K562 (cell line): ENCODE measurements around the gene UNC119. TPM values are rescaled to one million over a fixed set of nuclear protein-coding genes. Genes with fewer than 3 reads are reported as not detected.
A peak's percentile ranks its signal among the peaks of the same experiment; 100 is the strongest.

Source experiments
- CHD7 ChIP-seq: fragments of 200-600 bp; sonication (generic); IDR thresholded peaks from one replicate; pipeline ENCODE4 v1.6.1; 2012; ENCODE audit warnings: mild to moderate bottlenecking, low read depth, low read length, inconsistent platforms
- DLX4 ChIP-seq: fragments of 250-450 bp; sonication (Bioruptor Pico); IDR thresholded peaks from 2 replicates; pipeline ENCODE4 v1.6.1; 2021; ENCODE audit warnings: mild to moderate bottlenecking
- ELF1 ChIP-seq: fragments of 200-800 bp; sonication (Bioruptor generic); IDR thresholded peaks from 2 replicates; pipeline ENCODE4 v1.6.1; 2016; ENCODE audit warnings: missing genetic modification characterization, missing compliant biosample characterization
- HCFC1 ChIP-seq: IDR thresholded peaks from 2 replicates; pipeline ENCODE4 v1.6.1; 2012; ENCODE audit warnings: low read depth, low read length, improper control_type of control experiment
- RERE ChIP-seq: sonication (generic); formaldehyde crosslinking; IDR thresholded peaks from 2 replicates; pipeline ENCODE4 v1.8.0; 2023; ENCODE audit warnings: missing genetic modification reagents, mild to moderate bottlenecking, borderline replicate concordance
- ZBTB2 ChIP-seq: fragments of 450-650 bp; IDR thresholded peaks from 2 replicates; pipeline ENCODE4 v1.6.1; 2016; ENCODE audit warnings: antibody characterized with exemption
- ZNF347 ChIP-seq: fragments of 450-650 bp; formaldehyde crosslinking; IDR thresholded peaks from 2 replicates; pipeline ENCODE4 v1.4.0; 2020; ENCODE audit warnings: low read depth, mild to moderate bottlenecking, moderate library complexity
- polyA plus RNA-seq, 8 experiments: library from polyadenylated mRNA; depleted of rRNA in 4 of 8; stranded (reverse) in 5 of 8; unstranded in 3 of 8; fragments of >200 nt; fragmentation: Nextera tagmentation in 2 of 8; fragmentation: Illumina TruSeq in 1 of 8; extraction: Ambion mirVana in 2 of 8; extraction: Trizol in 1 of 8; gene quantifications; 2 replicates each; pipeline versions ENCODE4 v1.2.1 to v1.2.3, GENCODE V29; 2011 to 2014; ENCODE audit warnings: inconsistent platforms in 1 of 8, missing spikeins in 1 of 8
- total RNA-seq, 7 experiments: library from RNA; depleted of rRNA in 6 of 7; stranded (reverse); fragments of >200 nt in 6 of 7; fragmentation: Illumina TruSeq in 2 of 7; extraction: Trizol in 2 of 7; gene quantifications; 2 replicates each; pipeline versions ENCODE4 v1.2.1 to v1.2.3, GENCODE V29; 2011 to 2021; ENCODE audit warnings: low replicate concordance in 1 of 7

The UNC119 gene
- total and polyA plus RNA-seq, 9 of the 15 experiments (the other 6 are each of a cell fraction or from before 2014, with no cell fraction given) = 0.37 to 47.7 (median 16.3) TPM

- TF ChIP-seq RERE (CRISPR knock-in tag) (no peak), CHD7 (no peak), ELF1 (tag) (peak; percentile 79), HCFC1 (no peak; the same call in 1 of the 2 replicates), ZBTB2 (peak; percentile 16; the same call in 1 of the 2 replicates), DLX4 (no peak), ZNF347 (CRISPR knock-in tag) (no peak)
Observed at GRCh38 chr17:28598799-28599310, 46.4 kb upstream of the UNC119 start, which contains the start of gene SPAG5 (continued).
